Measurements from ENCODE around the gene LDAF1.

The LDAF1 gene

GRCh38 chr16:21197112-21197511 is 38.6 kb downstream of the LDAF1 start:
- DNase-seq: no peak

GRCh38 chr16:21197621-21198020 is 39.1 kb downstream of the LDAF1 start:
- DNase-seq: no peak

- no peak for DNase-seq
Observed at GRCh38 chr16:21199607-21200218, 41.2 kb downstream of the LDAF1 start.

GRCh38 chr16:21203155-21203797 is 44.8 kb downstream of the LDAF1 start:
- DNase-seq: no peak

- DNase-seq: no peak
Observed at GRCh38 chr16:21205303-21205702, 46.8 kb downstream of the LDAF1 start.

- no peak for DNase-seq
Observed at GRCh38 chr16:21206550-21206949, 48.1 kb downstream of the LDAF1 start.

- no peak for DNase-seq
Observed at GRCh38 chr16:21208446-21209230, 50.2 kb downstream of the LDAF1 start.

- no peak for DNase-seq
Observed at GRCh38 chr16:21211486-21211885, 53.0 kb downstream of the LDAF1 start, which contains the start of gene ZP2. ZP2 (minus strand) TSS chr16:21211574; CDS start chr16:21211547, 27 bp downstream.

- DNase-seq: no peak
Observed at GRCh38 chr16:21214086-21214485, 55.6 kb downstream of the LDAF1 start.

GRCh38 chr16:21217121-21217520 is 58.6 kb downstream of the LDAF1 start:
- DNase-seq: no peak

GRCh38 chr16:21218153-21218552 is 59.7 kb downstream of the LDAF1 start:
- DNase-seq: peak in 1 of 2 donors; percentile 8

- DNase-seq: no peak
Observed at GRCh38 chr16:21219551-21219950, 61.1 kb downstream of the LDAF1 start.

GRCh38 chr16:21222495-21223337 is 64.2 kb downstream of the LDAF1 start:
- DNase-seq: no peak

- no peak for DNase-seq
Observed at GRCh38 chr16:21223787-21224186, 65.3 kb downstream of the LDAF1 start.

- DNase-seq: peak; percentile 44 to 67
Observed at GRCh38 chr16:21224800-21225199, 66.3 kb downstream of the LDAF1 start.

- no peak for DNase-seq
Observed at GRCh38 chr16:21226749-21227148, 68.3 kb downstream of the LDAF1 start.

- peak; percentile 30 to 67 for DNase-seq
Observed at GRCh38 chr16:21227866-21228265, 69.4 kb downstream of the LDAF1 start.

GRCh38 chr16:21228361-21228872 is 69.9 kb downstream of the LDAF1 start:
- no peak for DNase-seq
